HepG2 (cell line): ENCODE measurements around the gene FAF2. TPM values are rescaled to one million over a fixed set of nuclear protein-coding genes. Genes with fewer than 3 reads are reported as not detected.

Experiments
- ATAC-seq: fragments of 200-7000 bp; cut with Tn5 transposase; 3 replicates; pipeline ENCODE4 v1.9.1; 2020; ENCODE audit warnings: mild to moderate bottlenecking, moderate library complexity
- BruUV-seq: library from RNA; stranded (reverse); fragments of 400-500 nt; replicated peaks from 2 replicates; lab custom pipeline; 2021; lab: Mats Ljungman, UMichigan
- CTCF ChIA-PET: fragments of 300-600 bp; formaldehyde crosslinking; extraction: SDS; loops from one replicate; lab custom pipeline; 2021; ENCODE audit warnings: low total read pairs, inconsistent platforms, low intra/inter-chr PET ratio; lab: Yijun Ruan, JAX
- POLR2A ChIA-PET: fragments of 350-600 bp; sonication (Branson Sonifier 250); formaldehyde crosslinking; loops from one replicate; lab custom pipeline; 2020; ENCODE audit warnings: antibody characterized with exemption, inconsistent platforms; lab: Yijun Ruan, JAX
- DNase-seq: peaks from one replicate; pipeline ENCODE4 v3.0.0-alpha.2; 2015; ENCODE audit warnings: low spot score
- FAIRE-seq: peaks from 3 replicates; lab custom pipeline; 2011; peaks lifted over from hg19 to GRCh38; lab: Jason Lieb, UNC
- H2AFZ ChIP-seq: one replicate; pipeline ENCODE4 v1.6.1; 2011; ENCODE audit warnings: low read length, inconsistent platforms
- H3K27ac ChIP-seq: fragments of 300-600 bp; 3 replicates; pipeline ENCODE4 v1.8.0; 2011; ENCODE audit warnings: mixed run types, mild to moderate bottlenecking, mixed read lengths, low read length, inconsistent platforms; ENCODE audit not compliant: insufficient read depth; ENCODE audit errors: extremely low read length
- H3K27me3 ChIP-seq, 2 experiments: fragments of 200-600 bp in 1 of 2; 2 replicates in 1 of 2; 3 replicates in 1 of 2; pipeline versions ENCODE4 v1.6.0 to v1.8.0; 2011; ENCODE audit warnings: low read length in 2 of 2, mild to moderate bottlenecking in 2 of 2, moderate library complexity in 2 of 2, inconsistent platforms in 1 of 2; ENCODE audit not compliant: insufficient read depth in 2 of 2, control insufficient read depth in 1 of 2
- H3K36me3 ChIP-seq, 2 experiments: fragments of 200-600 bp in 1 of 2; replicated peaks in 1 of 2; 2 replicates in 1 of 2; 3 replicates in 1 of 2; pipeline versions ENCODE4 v1.5.1 to v1.8.0; 2011; ENCODE audit warnings: low read length in 2 of 2, inconsistent platforms in 1 of 2; ENCODE audit not compliant: insufficient read depth in 2 of 2, control insufficient read depth in 1 of 2
- H3K4me1 ChIP-seq: 2 replicates; pipeline ENCODE4 v1.5.1; 2012; ENCODE audit warnings: low read length, inconsistent platforms; ENCODE audit not compliant: insufficient read depth
- H3K4me2 ChIP-seq: 2 replicates; pipeline ENCODE4 v1.6.0; 2011; ENCODE audit warnings: low read depth, low read length, inconsistent platforms
- H3K4me3 ChIP-seq, 3 experiments: fragments of 200-600 bp in 1 of 3; sonication (generic), shearing (Covaris generic) in 1 of 3; replicated peaks in 1 of 3; 2 replicates each; pipeline ENCODE4 v1.5.1; 2011 to 2016; ENCODE audit warnings: low read length in 3 of 3, inconsistent platforms in 2 of 3, low read depth in 2 of 3, mild to moderate bottlenecking in 2 of 3, control low read depth in 1 of 3, mixed read lengths in 1 of 3; ENCODE audit not compliant: insufficient read depth in 1 of 3
- H3K79me2 ChIP-seq: one replicate; pipeline ENCODE4 v1.6.1; 2011; ENCODE audit warnings: low read length, inconsistent platforms; ENCODE audit not compliant: insufficient read depth
- H3K9ac ChIP-seq: 2 replicates; pipeline ENCODE4 v1.6.0; 2011; ENCODE audit warnings: mild to moderate bottlenecking, low read depth, low read length, inconsistent platforms; ENCODE audit not compliant: insufficient read depth
- H3K9me3 ChIP-seq: 2 replicates; pipeline ENCODE4 v1.5.1; 2012; ENCODE audit warnings: mild to moderate bottlenecking, low read length
- H4K20me1 ChIP-seq: 2 replicates; pipeline ENCODE4 v1.6.0; 2011; ENCODE audit warnings: inconsistent platforms, mild to moderate bottlenecking, low read length, moderate library complexity; ENCODE audit not compliant: insufficient read depth
- CEBPG ChIP-seq: IDR thresholded peaks from 2 replicates; pipeline ENCODE4 v1.6.1; 2016
- ESRRA ChIP-seq: sonication (generic); formaldehyde crosslinking; IDR thresholded peaks from 2 replicates; pipeline ENCODE4 v1.5.1; 2020; ENCODE audit warnings: mild to moderate bottlenecking, low read depth, missing genetic modification reagents
- HHEX ChIP-seq: IDR thresholded peaks from 2 replicates; pipeline ENCODE4 v1.6.1; 2016; ENCODE audit warnings: control low read depth
- MYC ChIP-seq: sonication (generic); formaldehyde crosslinking; IDR thresholded peaks from 2 replicates; pipeline ENCODE4 v1.9.0; 2021; ENCODE audit warnings: missing genetic modification reagents, borderline replicate concordance
- NCOA5 ChIP-seq: sonication (generic); formaldehyde crosslinking; IDR thresholded peaks from 2 replicates; pipeline ENCODE4 v1.4.0; 2020; ENCODE audit warnings: missing genetic modification reagents
- PAXIP1 ChIP-seq: sonication (generic); formaldehyde crosslinking; conservative IDR thresholded peaks from 2 replicates; pipeline ENCODE4 v1.4.0; 2020; ENCODE audit warnings: mild to moderate bottlenecking, missing genetic modification reagents, moderate library complexity
- POLR2AphosphoS5 ChIP-seq: IDR thresholded peaks from 2 replicates; pipeline ENCODE4 v1.6.1; 2012; ENCODE audit warnings: low read depth, low read length
- RXRB ChIP-seq: IDR thresholded peaks from 2 replicates; pipeline ENCODE4 v1.6.1; 2016; ENCODE audit warnings: borderline replicate concordance, missing genetic modification reagents, missing compliant biosample characterization
- SP4 ChIP-seq: sonication (generic); formaldehyde crosslinking; IDR thresholded peaks from 2 replicates; pipeline ENCODE4 v1.8.1; 2023; ENCODE audit warnings: mild to moderate bottlenecking, missing genetic modification reagents
- TRIM24 ChIP-seq: sonication (generic); formaldehyde crosslinking; IDR thresholded peaks from 2 replicates; pipeline ENCODE4 v1.8.0; 2022; ENCODE audit warnings: mild to moderate bottlenecking, missing genetic modification reagents
- ZFP37 ChIP-seq: sonication (generic); formaldehyde crosslinking; IDR thresholded peaks from 2 replicates; pipeline ENCODE4 v1.4.0; 2020; ENCODE audit warnings: missing genetic modification reagents, borderline replicate concordance
- ZNF574 ChIP-seq: sonication (generic); formaldehyde crosslinking; IDR thresholded peaks from 2 replicates; pipeline ENCODE4 v1.4.0; 2020; ENCODE audit warnings: missing genetic modification reagents
- ZNF644 ChIP-seq: IDR thresholded peaks from 2 replicates; pipeline ENCODE4 v1.6.1; 2016; ENCODE audit warnings: low read depth
- ZNF660 ChIP-seq: sonication (generic); formaldehyde crosslinking; IDR thresholded peaks from 2 replicates; pipeline ENCODE4 v1.5.1; 2020; ENCODE audit warnings: mild to moderate bottlenecking, low read depth, missing genetic modification reagents, borderline replicate concordance
- ZNF670 ChIP-seq: sonication (generic); formaldehyde crosslinking; IDR thresholded peaks from 2 replicates; pipeline ENCODE4 v1.8.0; 2022; ENCODE audit warnings: mild to moderate bottlenecking, missing genetic modification reagents, borderline replicate concordance
- ZNF775 ChIP-seq: sonication (generic); formaldehyde crosslinking; IDR thresholded peaks from 2 replicates; pipeline ENCODE4 v1.4.0; 2020; ENCODE audit warnings: missing genetic modification reagents, mild to moderate bottlenecking, moderate library complexity, borderline replicate concordance
- ZSCAN30 ChIP-seq: sonication (generic); formaldehyde crosslinking; IDR thresholded peaks from 2 replicates; pipeline ENCODE4 v1.5.0; 2020; ENCODE audit warnings: mild to moderate bottlenecking, missing genetic modification reagents
- WGBS: methylation state at CpG from one replicate; pipeline ENCODE4 v1.1.6; 2017; ENCODE audit warnings: low lambda C conversion rate; 5-methylcytosine and 5-hydroxymethylcytosine counted together
- in situ Hi-C: cut with HindIII; loops from 2 replicates; pipeline ENCODE4 v1.10.0; 2017; ENCODE audit warnings: low pct_unique_long_range_greater_than_20kb; ENCODE audit not compliant: extremely low pct_ligation_motif_present
- intact Hi-C: fragments of 100-400 bp; cut with micrococcal nuclease; formaldehyde crosslinking; loops from one replicate; pipeline ENCODE4 v1.10.0; 2022; ENCODE audit not compliant: unreplicated experiment
- polyA plus RNA-seq, 8 experiments: library from polyadenylated mRNA; depleted of rRNA in 3 of 8; stranded (reverse) in 7 of 8; unstranded in 1 of 8; fragments of >200 nt; fragmentation: Illumina TruSeq in 4 of 8; extraction: Trizol in 4 of 8; gene quantifications; 2 replicates each; pipeline versions ENCODE4 v1.2.1 to v1.2.3, GENCODE V29; 2011 to 2016; ENCODE audit warnings: low read depth in 4 of 8, missing spikeins in 1 of 8, mixed read lengths in 1 of 8; ENCODE audit not compliant: insufficient read depth in 1 of 8
- total RNA-seq, 5 experiments: library from RNA; depleted of rRNA; stranded (reverse); fragments of >200 nt; fragmentation: Illumina TruSeq; extraction: Trizol; gene quantifications; 2 replicates each; pipeline ENCODE4 v1.2.3, GENCODE V29; 2016; ENCODE audit warnings: low read depth in 1 of 5

FAF2 gene
- total and polyA plus RNA-seq, 2 of the 13 experiments (the other 11 are each of a cell fraction or from before 2014, with no cell fraction given), result 27.8 to 34.3 TPM

- Histone ChIP-seq H3K9me3 (no peaks in the 10 kb centered on the region), H4K20me1 (no peaks in the 10 kb centered on the region), H3K4me2 (peak overlapping the region; percentile 33; the same call in 1 of the 2 replicates), H3K36me3 (no peaks in the 10 kb centered on the region), H2AFZ (no peak overlapping the region), H3K27ac (no peak overlapping the region), H3K27me3 (peaks cover 0 to 8% of the 10 kb centered on the region in 2 experiments; a peak in 2 of 5 replicates), H3K79me2 (no peaks in the 10 kb centered on the region), H3K4me1 (peaks cover 29% of the 10 kb centered on the region), H3K4me3 (no peak overlapping the region), H3K9ac (no peak overlapping the region)
- in situ Hi-C loops, result no loop called here
- WGBS, result 8% methylated on average over 13 of the region's 16 CpGs
- BruUV-seq, result no TSS peak
- ChIA-PET POLR2A (interaction anchor here (0.6 kb wide), 1 partner anchor 8 kb away, joined by 3 read pairs; no protein-coding TSS in a partner anchor), CTCF (no interaction called here)
- FAIRE-seq (no peak), ATAC-seq (peak; percentile 60), DNase-seq (no peak)
- intact Hi-C loops, result no loop called here
- TF ChIP-seq MYC (CRISPR knock-in tag) (no peak), NCOA5 (CRISPR knock-in tag) (no peak), RXRB (CRISPR knock-in tag) (no peak), CEBPG (CRISPR knock-in tag) (no peak), HHEX (no peak), ZFP37 (CRISPR knock-in tag) (no peak), ESRRA (no peak), POLR2AphosphoS5 (no peak), ZNF775 (CRISPR knock-in tag) (no peak), ZNF660 (no peak), PAXIP1 (no peak), SP4 (no peak), ZSCAN30 (CRISPR knock-in tag) (no peak), ZNF670 (CRISPR knock-in tag) (no peak), TRIM24 (CRISPR knock-in tag) (no peak), ZNF574 (CRISPR knock-in tag) (no peak), ZNF644 (CRISPR knock-in tag) (no peak)
Observed at GRCh38 chr5:176519810-176520720, 71.9 kb downstream of the FAF2 start.
